Cardiac muscle cell (in vitro differentiated cells and primary cell): ENCODE data around the gene FAM83B. TPM values are rescaled to one million over a fixed set of nuclear protein-coding genes. Genes with fewer than 3 reads are reported as not detected.

ENCODE experiments used
- DNase-seq, 2 donors: peaks; one replicate each; pipeline versions ENCODE4 v3.0.0 to v3.0.0-alpha.2; 2010 to 2017; ENCODE audit warnings: low read depth in 1 of 2, low spot score in 1 of 2
- H3K27ac ChIP-seq: fragments of 200-600 bp; sonication (generic); 2 replicates; pipeline ENCODE4 v1.5.1; 2016
- H3K27me3 ChIP-seq: fragments of 200-600 bp; sonication (generic); 2 replicates; pipeline ENCODE4 v1.6.0; 2016; ENCODE audit warnings: control low read depth
- H3K36me3 ChIP-seq: fragments of 200-600 bp; sonication (generic); 2 replicates; pipeline ENCODE4 v1.5.1; 2016; ENCODE audit warnings: control low read depth
- H3K4me1 ChIP-seq: fragments of 200-600 bp; sonication (generic); 2 replicates; pipeline ENCODE4 v1.8.1; 2017; ENCODE audit warnings: low read depth, mild to moderate bottlenecking, mixed run types
- H3K4me3 ChIP-seq: fragments of 200-600 bp; sonication (generic); 2 replicates; pipeline ENCODE4 v1.5.1; 2016; ENCODE audit warnings: mild to moderate bottlenecking
- H3K9me3 ChIP-seq: fragments of 200-600 bp; sonication (generic); 2 replicates; pipeline ENCODE4 v1.5.1; 2017; ENCODE audit warnings: low read depth, mild to moderate bottlenecking, control low read depth
- CTCF ChIP-seq: IDR thresholded peaks from 2 replicates; pipeline ENCODE4 v1.5.1; 2012; ENCODE audit warnings: low read depth, mild to moderate bottlenecking, low read length
- polyA plus RNA-seq: library from polyadenylated mRNA; unstranded; fragments of >200 nt; fragmentation: Nextera tagmentation; extraction: Ambion mirVana; gene quantifications from 2 replicates; pipeline ENCODE4 v1.2.1, GENCODE V29; 2016
- total RNA-seq: library from RNA; depleted of rRNA; stranded (reverse); fragments of >200 nt; gene quantifications from 2 replicates; pipeline ENCODE4 v1.2.3, GENCODE V29; 2016

FAM83B gene
- total and polyA plus RNA-seq, 2 experiments from 2014 or later: 0.06 TPM; not detected in 1

GRCh38 chr6:54861905-54862616, 15.5 kb downstream of the FAM83B start:
- H3K27me3 ChIP-seq: no peaks in the 10 kb centered on the region
- no peaks in the 10 kb centered on the region for H3K9me3 ChIP-seq
- H3K4me1 ChIP-seq: peaks cover 12% of the 10 kb centered on the region
- DNase-seq: no peak
- H3K4me3 ChIP-seq: no peak overlapping the region
- peak overlapping the region; percentile 0 for H3K27ac ChIP-seq
- no peaks in the 10 kb centered on the region for H3K36me3 ChIP-seq
- TF ChIP-seq CTCF: no peak

- DNase-seq: no peak
- Histone ChIP-seq H3K9me3 (no peaks in the 10 kb centered on the region), H3K4me1 (peaks cover 12% of the 10 kb centered on the region)
Observed at GRCh38 chr6:54864272-54864671, 17.7 kb downstream of the FAM83B start.

GRCh38 chr6:54865091-54865631, 18.6 kb downstream of the FAM83B start:
- peak in 1 of 2 donors; percentile 65 for DNase-seq
- H3K4me3 ChIP-seq: no peak overlapping the region
- H3K27ac ChIP-seq: peak overlapping the region; percentile 76
- no peaks in the 10 kb centered on the region for H3K36me3 ChIP-seq
- H3K27me3 ChIP-seq: no peaks in the 10 kb centered on the region
- no peak for TF ChIP-seq CTCF
- no peaks in the 10 kb centered on the region for H3K9me3 ChIP-seq
- H3K4me1 ChIP-seq: peaks cover 12% of the 10 kb centered on the region

More at GRCh38 chr6:54864272-54864671, 17.7 kb downstream of the FAM83B start:
- TF ChIP-seq CTCF: no peak
- Histone ChIP-seq H3K4me3 (no peak overlapping the region), H3K27me3 (no peaks in the 10 kb centered on the region), H3K36me3 (no peaks in the 10 kb centered on the region), H3K27ac (no peak overlapping the region)

GRCh38 chr6:54868556-54868955, 22.0 kb downstream of the FAM83B start:
- Histone ChIP-seq H3K36me3 (no peaks in the 10 kb centered on the region), H3K4me1 (peaks cover 12% of the 10 kb centered on the region), H3K4me3 (no peak overlapping the region), H3K9me3 (no peaks in the 10 kb centered on the region), H3K27ac (no peak overlapping the region), H3K27me3 (no peaks in the 10 kb centered on the region)
- DNase-seq: no peak
- no peak for TF ChIP-seq CTCF

GRCh38 chr6:54873599-54873998, 27.0 kb downstream of the FAM83B start:
- H3K9me3 ChIP-seq: no peaks in the 10 kb centered on the region
- H3K36me3 ChIP-seq: no peaks in the 10 kb centered on the region
- H3K4me1 ChIP-seq: no peaks in the 10 kb centered on the region
- no peak for TF ChIP-seq CTCF
- no peak overlapping the region for H3K27ac ChIP-seq
- no peak overlapping the region for H3K4me3 ChIP-seq
- DNase-seq: no peak
- no peaks in the 10 kb centered on the region for H3K27me3 ChIP-seq
